ENCODE measurements around the gene DYNAP.

Gene DYNAP

GRCh38 chr18:54604211-54604610 is 13.2 kb downstream of the DYNAP start:
- no peak overlapping the region for H3K27ac Mint-ChIP-seq
- H3K9me3 Mint-ChIP-seq: no peaks in the 10 kb centered on the region
- no peaks in the 10 kb centered on the region for H3K27me3 Mint-ChIP-seq (ENCODE audit: low read depth, poor library complexity)
- TF ChIP-seq, protein P1, sequence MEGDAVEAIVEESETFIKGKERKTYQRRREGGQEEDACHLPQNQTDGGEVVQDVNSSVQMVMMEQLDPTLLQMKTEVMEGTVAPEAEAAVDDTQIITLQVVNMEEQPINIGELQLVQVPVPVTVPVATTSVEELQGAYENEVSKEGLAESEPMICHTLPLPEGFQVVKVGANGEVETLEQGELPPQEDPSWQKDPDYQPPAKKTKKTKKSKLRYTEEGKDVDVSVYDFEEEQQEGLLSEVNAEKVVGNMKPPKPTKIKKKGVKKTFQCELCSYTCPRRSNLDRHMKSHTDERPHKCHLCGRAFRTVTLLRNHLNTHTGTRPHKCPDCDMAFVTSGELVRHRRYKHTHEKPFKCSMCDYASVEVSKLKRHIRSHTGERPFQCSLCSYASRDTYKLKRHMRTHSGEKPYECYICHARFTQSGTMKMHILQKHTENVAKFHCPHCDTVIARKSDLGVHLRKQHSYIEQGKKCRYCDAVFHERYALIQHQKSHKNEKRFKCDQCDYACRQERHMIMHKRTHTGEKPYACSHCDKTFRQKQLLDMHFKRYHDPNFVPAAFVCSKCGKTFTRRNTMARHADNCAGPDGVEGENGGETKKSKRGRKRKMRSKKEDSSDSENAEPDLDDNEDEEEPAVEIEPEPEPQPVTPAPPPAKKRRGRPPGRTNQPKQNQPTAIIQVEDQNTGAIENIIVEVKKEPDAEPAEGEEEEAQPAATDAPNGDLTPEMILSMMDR (IDR thresholded peaks at IDR 0.05): no peak
- H3K4me3 Mint-ChIP-seq: no peak overlapping the region
- no peak for DNase-seq
- peaks cover 9% of the 10 kb centered on the region for H3K4me1 Mint-ChIP-seq
- no peaks in the 10 kb centered on the region for H3K36me3 Mint-ChIP-seq (ENCODE audit: low read depth)

DNA sequence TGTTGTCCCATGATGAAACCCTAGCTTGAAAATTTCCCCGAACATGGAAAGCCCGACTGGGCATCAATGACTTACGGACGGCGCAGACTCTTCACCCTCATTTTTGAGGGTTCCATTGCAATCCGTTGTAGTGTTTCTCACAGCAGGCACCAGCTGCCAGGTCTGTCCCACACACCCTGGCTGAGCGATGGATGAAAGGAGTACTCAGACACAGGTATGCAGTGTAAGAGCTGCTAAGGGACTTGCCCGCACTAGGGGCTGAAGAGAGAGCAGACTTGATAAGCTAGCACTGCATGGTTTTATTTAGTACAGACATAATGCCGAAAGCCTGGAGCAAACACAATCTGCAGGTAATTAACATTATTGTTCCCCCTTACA is 15.8 kb downstream of the DYNAP start:
- Mint-ChIP-seq H3K27ac (no peak overlapping the region), H3K4me1 (peaks cover 9% of the 10 kb centered on the region), H3K36me3 (ENCODE audit: low read depth) (no peaks in the 10 kb centered on the region), H3K4me3 (no peak overlapping the region), H3K9me3 (no peaks in the 10 kb centered on the region), H3K27me3 (ENCODE audit: low read depth, poor library complexity) (no peaks in the 10 kb centered on the region)
- no peak for DNase-seq
- TF ChIP-seq, protein P1 (IDR thresholded peaks at IDR 0.05): no peak

GRCh38 chr18:54607213-54608027 is 16.4 kb downstream of the DYNAP start:
- H3K27ac Mint-ChIP-seq: no peak overlapping the region
- no peaks in the 10 kb centered on the region for H3K9me3 Mint-ChIP-seq
- H3K4me3 Mint-ChIP-seq: no peak overlapping the region
- TF ChIP-seq, protein P1 (IDR thresholded peaks at IDR 0.05): no peak
- no peaks in the 10 kb centered on the region for H3K27me3 Mint-ChIP-seq (ENCODE audit: low read depth, poor library complexity)
- peaks cover 9% of the 10 kb centered on the region for H3K4me1 Mint-ChIP-seq
- no peaks in the 10 kb centered on the region for H3K36me3 Mint-ChIP-seq (ENCODE audit: low read depth)
- no peak for DNase-seq

DNA sequence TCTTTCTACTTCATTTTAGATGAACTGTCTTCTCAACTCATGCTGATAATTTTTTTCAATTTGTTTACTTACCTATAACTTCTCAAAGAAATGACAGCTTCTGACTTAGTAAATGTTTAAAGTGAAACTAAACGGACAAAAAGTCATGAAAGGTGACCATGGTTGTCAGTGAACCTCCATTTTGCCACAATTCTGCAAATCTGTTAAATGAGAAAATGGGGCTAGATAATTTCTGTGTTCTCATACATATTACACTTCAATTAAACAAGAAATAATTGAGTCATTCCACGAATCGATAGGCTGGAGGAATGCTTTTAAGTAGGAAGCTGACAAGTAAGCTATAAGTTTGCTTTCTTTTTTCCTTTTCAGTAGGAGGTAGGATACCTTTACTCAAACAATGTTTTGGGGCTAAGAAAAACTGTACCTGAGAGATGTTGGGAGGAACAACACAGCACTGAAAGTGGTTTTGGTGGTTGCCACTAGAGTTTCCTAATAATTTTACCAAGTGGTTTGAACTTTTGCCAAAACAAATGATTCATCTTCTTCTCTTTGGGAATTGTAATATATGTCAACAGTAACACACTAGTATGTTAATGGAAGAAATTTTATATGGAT is 17.1 kb downstream of the DYNAP start:
- Mint-ChIP-seq H3K36me3 (ENCODE audit: low read depth) (no peaks in the 10 kb centered on the region), H3K4me3 (no peak overlapping the region), H3K27me3 (ENCODE audit: low read depth, poor library complexity) (no peaks in the 10 kb centered on the region), H3K27ac (no peak overlapping the region), H3K9me3 (no peaks in the 10 kb centered on the region), H3K4me1 (peaks cover 9% of the 10 kb centered on the region)
- TF ChIP-seq, protein P1 (IDR thresholded peaks at IDR 0.05): no peak
- DNase-seq: no peak

DNA sequence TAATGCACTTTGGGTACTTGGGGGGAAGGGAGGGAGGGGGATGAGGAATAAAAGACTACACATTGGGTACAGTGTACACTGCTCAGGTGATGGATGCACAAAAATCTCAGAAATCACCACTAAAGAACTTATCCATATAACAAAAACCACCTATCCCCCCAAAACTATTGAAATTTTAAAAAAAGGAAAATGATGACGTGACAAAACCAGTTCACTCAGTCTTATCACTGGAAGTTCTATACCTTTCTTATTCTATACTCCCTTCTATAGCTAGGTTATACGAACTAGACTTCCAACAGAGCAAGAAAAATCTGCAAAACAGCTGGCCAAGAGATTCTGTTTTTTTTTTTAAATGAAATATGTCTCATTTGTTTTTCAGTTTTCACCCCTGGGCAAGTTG is 20.8 kb downstream of the DYNAP start:
- Mint-ChIP-seq H3K27me3 (ENCODE audit: low read depth, poor library complexity) (no peaks in the 10 kb centered on the region), H3K36me3 (ENCODE audit: low read depth) (no peaks in the 10 kb centered on the region), H3K9me3 (peaks cover 7% of the 10 kb centered on the region), H3K27ac (no peak overlapping the region), H3K4me1 (peaks cover 9% of the 10 kb centered on the region), H3K4me3 (no peak overlapping the region)
- DNase-seq: no peak
- TF ChIP-seq, protein P1 (IDR thresholded peaks at IDR 0.05): no peak

DNA sequence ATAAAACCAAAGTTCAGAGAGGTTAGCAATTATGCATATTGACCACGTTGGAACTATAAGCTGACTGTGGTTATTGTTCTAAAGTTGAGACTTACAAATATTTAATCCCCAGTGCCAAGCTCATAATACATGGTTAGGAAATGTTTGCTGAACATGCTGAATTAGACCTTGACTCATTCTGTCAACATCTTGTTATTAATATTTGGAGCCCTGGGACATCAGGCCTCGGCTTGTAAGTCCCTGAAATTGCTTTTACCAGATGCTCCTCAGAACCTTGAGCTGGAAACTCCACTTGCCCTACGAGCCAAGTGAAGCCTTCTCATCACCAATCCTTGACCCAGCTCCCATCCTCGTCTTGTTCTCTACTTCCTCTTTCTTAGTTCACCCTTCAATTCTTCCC is 21.2 kb downstream of the DYNAP start:
- peaks cover 8% of the 10 kb centered on the region for H3K4me1 Mint-ChIP-seq
- H3K9me3 Mint-ChIP-seq: peaks cover 7% of the 10 kb centered on the region

More for the DNA sequence above, 21.2 kb downstream of the DYNAP start:
- Mint-ChIP-seq H3K27ac (no peak overlapping the region), H3K4me3 (no peak overlapping the region), H3K36me3 (ENCODE audit: low read depth) (no peaks in the 10 kb centered on the region), H3K27me3 (ENCODE audit: low read depth, poor library complexity) (no peaks in the 10 kb centered on the region)
- TF ChIP-seq, protein P1 (IDR thresholded peaks at IDR 0.05): no peak
- no peak for DNase-seq

Data from nephron progenitor cell (in vitro differentiated cells).